ENCODE results near the gene VMP1. TPM values are rescaled to one million over a fixed set of nuclear protein-coding genes. Genes with fewer than 3 reads are reported as not detected.
"Not testable (repeated sequence)": the region's sequence is repeated elsewhere in the genome, so short reads cannot be mapped to it uniquely, and the experiment has no call there.

Gene VMP1
- total RNA-seq, 1 donor from 2014 or later, result 62.6 TPM

DNA sequence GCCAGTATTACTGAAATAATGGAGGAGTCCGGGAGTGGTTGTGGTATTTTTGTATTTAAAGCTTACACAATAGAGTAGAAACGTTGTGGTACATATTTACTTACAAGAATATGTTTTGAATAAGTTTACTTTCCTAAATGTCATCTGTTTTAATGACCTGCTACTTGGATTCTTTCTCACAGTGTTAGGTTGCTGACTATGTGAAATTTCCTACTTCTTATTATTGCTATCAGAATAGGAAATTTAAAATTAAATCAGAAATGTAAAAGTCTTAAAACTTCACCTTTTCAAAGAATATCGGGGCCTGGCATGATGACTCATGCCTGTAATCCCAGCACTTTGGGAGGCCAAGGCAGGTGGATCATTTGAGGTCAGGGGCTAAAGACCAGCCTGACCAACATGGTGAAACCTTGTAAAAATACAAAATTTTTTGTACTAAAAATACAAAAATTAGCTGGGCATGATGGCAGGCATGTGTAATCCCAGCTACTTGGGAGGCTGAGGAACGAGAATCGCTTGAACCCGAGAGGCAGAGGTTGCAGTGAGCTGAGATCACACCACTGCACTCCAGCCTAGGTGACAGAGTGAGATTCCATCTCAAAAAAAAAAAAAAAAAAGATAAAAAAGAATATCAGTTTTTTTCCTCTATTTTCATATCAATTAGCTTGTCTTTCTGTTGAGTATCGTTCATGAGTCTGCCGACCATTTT, 77.8 kb downstream of the VMP1 start:
- Mint-ChIP-seq H3K27me3 (ENCODE audit: low read depth) (no peaks in the 10 kb centered on the region), H3K27ac (ENCODE audit: unreplicated experiment) (no peak overlapping the region), H3K4me3 (no peak overlapping the region), H3K4me1 (peaks cover 21% of the 10 kb centered on the region), H3K9me3 (no peaks in the 10 kb centered on the region), H3K36me3 (ENCODE audit: low read depth) (no peaks in the 10 kb centered on the region)
- no peak for DNase-seq (ENCODE audit: low read depth, low spot score)
- TF ChIP-seq, protein P1, sequence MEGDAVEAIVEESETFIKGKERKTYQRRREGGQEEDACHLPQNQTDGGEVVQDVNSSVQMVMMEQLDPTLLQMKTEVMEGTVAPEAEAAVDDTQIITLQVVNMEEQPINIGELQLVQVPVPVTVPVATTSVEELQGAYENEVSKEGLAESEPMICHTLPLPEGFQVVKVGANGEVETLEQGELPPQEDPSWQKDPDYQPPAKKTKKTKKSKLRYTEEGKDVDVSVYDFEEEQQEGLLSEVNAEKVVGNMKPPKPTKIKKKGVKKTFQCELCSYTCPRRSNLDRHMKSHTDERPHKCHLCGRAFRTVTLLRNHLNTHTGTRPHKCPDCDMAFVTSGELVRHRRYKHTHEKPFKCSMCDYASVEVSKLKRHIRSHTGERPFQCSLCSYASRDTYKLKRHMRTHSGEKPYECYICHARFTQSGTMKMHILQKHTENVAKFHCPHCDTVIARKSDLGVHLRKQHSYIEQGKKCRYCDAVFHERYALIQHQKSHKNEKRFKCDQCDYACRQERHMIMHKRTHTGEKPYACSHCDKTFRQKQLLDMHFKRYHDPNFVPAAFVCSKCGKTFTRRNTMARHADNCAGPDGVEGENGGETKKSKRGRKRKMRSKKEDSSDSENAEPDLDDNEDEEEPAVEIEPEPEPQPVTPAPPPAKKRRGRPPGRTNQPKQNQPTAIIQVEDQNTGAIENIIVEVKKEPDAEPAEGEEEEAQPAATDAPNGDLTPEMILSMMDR (conservative IDR thresholded peaks at IDR 0.05), result no peak

DNA sequence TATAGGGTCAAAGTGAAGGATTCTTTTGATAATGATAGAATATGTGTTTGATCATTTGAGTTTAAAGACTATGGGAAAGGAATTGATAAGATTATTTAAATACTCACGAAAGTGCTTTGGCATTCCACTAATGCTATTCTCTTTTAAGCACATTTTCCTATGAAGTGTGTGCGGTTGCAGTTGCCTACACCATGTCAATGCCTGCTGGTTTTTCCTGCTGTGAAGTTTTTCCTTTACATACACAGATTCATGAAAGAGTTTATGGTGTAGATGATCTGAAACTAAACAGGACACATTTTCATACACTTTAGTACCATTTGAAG, 78.7 kb downstream of the VMP1 start:
- Mint-ChIP-seq H3K4me3 (no peak overlapping the region), H3K36me3 (ENCODE audit: low read depth) (no peaks in the 10 kb centered on the region), H3K27me3 (ENCODE audit: low read depth) (no peaks in the 10 kb centered on the region), H3K9me3 (no peaks in the 10 kb centered on the region), H3K27ac (ENCODE audit: unreplicated experiment) (no peak overlapping the region), H3K4me1 (peaks cover 21% of the 10 kb centered on the region)
- DNase-seq (ENCODE audit: low read depth, low spot score), result no peak
- TF ChIP-seq, protein P1 (conservative IDR thresholded peaks at IDR 0.05), result no peak

DNA sequence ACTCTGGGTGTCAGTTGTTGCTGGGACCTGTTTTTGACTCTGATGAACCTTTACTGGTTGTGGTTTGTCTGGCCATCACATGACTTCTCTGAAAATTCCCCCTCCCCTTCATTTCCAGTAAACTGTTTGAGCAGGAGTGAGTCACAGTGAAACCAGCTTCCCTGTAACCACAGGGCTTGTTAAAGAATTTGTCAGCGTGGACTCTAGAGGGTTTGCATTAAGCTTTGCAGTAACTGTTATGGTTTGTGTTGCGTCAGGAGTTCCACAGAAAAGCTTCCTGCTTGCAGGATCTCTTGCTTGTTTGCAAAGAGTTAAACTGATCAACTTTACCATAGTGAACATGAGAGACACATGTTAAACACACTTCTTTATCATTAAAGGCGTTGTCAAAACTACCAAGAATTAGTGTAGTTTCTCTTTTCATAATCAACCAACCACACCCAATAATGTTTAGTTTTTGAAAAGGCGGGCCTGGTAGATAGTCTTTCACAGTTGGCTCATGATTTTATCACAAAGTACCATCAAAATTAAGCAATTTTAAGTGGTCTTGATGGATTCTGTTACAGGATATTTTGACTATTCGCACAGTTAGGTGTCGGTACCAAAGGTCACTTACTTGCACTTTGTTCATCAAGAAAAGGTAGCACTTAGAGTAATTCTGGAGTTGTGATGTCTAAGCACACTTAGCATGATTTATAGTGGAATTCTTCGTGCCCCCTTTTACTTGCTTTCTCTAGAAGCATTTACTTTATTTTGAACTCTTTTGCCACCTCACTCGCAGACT, 79.3 kb downstream of the VMP1 start:
- Mint-ChIP-seq H3K4me3 (no peak overlapping the region), H3K4me1 (peaks cover 21% of the 10 kb centered on the region), H3K27ac (ENCODE audit: unreplicated experiment) (no peak overlapping the region), H3K27me3 (ENCODE audit: low read depth) (no peaks in the 10 kb centered on the region), H3K9me3 (no peaks in the 10 kb centered on the region), H3K36me3 (ENCODE audit: low read depth) (no peaks in the 10 kb centered on the region)
- no peak for DNase-seq (ENCODE audit: low read depth, low spot score)
- TF ChIP-seq, protein P1 (conservative IDR thresholded peaks at IDR 0.05), result no peak

DNA sequence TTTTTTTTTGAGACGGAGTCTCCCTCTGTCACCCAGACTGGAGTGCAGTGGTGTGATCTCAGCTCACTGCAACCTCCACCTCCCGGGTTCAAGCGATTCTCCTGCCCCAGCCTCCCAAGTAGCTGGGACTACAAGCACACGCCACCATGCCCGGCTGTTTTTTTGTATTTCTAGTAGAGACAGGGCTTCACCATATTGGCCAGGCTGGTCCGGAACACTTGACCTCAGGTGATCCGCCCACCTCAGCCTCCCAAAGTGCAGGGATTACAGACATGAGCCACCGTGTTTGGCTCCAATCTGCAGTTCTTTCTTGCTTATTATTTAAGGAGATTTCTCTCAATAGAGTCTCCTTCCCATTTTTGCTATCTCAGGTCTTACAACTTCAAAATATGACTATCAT, 82.4 kb downstream of the VMP1 start:
- not testable (repeated sequence) for H3K4me1 Mint-ChIP-seq; DNase-seq (ENCODE audit: low read depth, low spot score); H3K4me3 Mint-ChIP-seq; H3K9me3 Mint-ChIP-seq; H3K36me3 Mint-ChIP-seq (ENCODE audit: low read depth); H3K27ac Mint-ChIP-seq (ENCODE audit: unreplicated experiment); H3K27me3 Mint-ChIP-seq (ENCODE audit: low read depth)

DNA sequence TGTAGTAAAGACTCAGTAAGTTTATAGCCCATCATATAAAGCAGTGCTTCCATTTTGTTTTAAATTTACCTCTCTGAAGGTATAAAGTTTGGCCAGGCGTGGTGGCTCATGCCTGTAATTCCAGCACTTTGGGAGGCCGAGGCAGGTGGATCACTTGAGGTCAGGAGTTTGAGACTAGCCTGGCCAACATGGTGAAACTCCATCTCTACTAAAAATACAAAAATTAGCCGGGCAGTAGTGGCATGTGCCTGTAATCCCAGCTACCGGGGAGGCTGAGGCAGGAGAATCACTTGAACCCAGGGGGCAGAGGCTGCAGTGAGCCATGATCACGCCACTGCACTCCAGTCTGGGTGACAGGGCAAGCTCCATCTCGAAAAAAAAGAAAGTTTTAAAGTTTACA, 83.0 kb downstream of the VMP1 start:
- not testable (repeated sequence) for H3K36me3 Mint-ChIP-seq (ENCODE audit: low read depth); H3K27ac Mint-ChIP-seq (ENCODE audit: unreplicated experiment); DNase-seq (ENCODE audit: low read depth, low spot score); H3K27me3 Mint-ChIP-seq (ENCODE audit: low read depth); H3K4me3 Mint-ChIP-seq; H3K9me3 Mint-ChIP-seq; H3K4me1 Mint-ChIP-seq

DNA sequence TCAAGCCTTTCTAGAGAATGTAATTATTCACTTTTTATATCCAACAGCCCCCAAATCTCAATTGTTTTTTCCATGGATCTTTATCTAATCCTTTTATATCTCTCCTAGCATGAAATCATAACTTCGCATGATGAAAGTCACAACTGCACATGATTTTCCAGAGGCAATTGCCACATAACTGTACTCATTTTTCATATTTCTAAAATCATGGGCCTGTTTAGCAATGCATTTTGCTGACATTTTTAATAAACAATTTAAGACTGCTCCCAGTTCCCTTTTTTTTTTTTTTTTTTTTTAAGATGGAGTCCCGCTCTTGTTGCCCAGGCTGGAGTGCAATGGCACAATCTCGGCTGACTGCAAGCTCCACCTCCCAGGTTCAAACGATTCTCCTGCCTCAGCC, 83.5 kb downstream of the VMP1 start:
- H3K27me3 Mint-ChIP-seq (ENCODE audit: low read depth), result no peaks in the 10 kb centered on the region
- H3K9me3 Mint-ChIP-seq, result no peaks in the 10 kb centered on the region
- H3K4me1 Mint-ChIP-seq, result peaks cover 6% of the 10 kb centered on the region
- H3K4me3 Mint-ChIP-seq, result no peak overlapping the region
- TF ChIP-seq, protein P1 (conservative IDR thresholded peaks at IDR 0.05), result no peak
- H3K36me3 Mint-ChIP-seq (ENCODE audit: low read depth), result peaks cover under 1% of the 10 kb centered on the region
- H3K27ac Mint-ChIP-seq (ENCODE audit: unreplicated experiment), result no peak overlapping the region
- no peak for DNase-seq (ENCODE audit: low read depth, low spot score)

All from neural crest cell (in vitro differentiated cells).